ENCODE measurements around the gene CCDC141. TPM values are rescaled to one million over a fixed set of nuclear protein-coding genes. Genes with fewer than 3 reads are reported as not detected.
"Not testable (repeated sequence)": the region's sequence is repeated elsewhere in the genome, so short reads cannot be mapped to it uniquely, and the experiment has no call there.

CCDC141 gene
- total and polyA plus RNA-seq, 7 donors = under 0.01 to 8.6 (median 3.8) TPM; not detected in 1

- intact Hi-C loops (cut with DNase I) = no loop called here
- H3K4me1 ChIP-seq = peaks cover 0 to 7% (median 0%) of the 10 kb centered on the region in 4 donors
- TF ChIP-seq POLR2AphosphoS5 (IDR thresholded peaks at IDR 0.05) (no peak), CTCF (IDR thresholded peaks at IDR 0.05) (no peak), POLR2A (IDR thresholded peaks at IDR 0.05) (no peak), EP300 (IDR thresholded peaks at IDR 0.05) (no peak)
- H3K4me3 ChIP-seq = no peak overlapping the region
- H3K27me3 ChIP-seq = no peaks in the 10 kb centered on the region
- no peaks in the 10 kb centered on the region for H3K36me3 ChIP-seq
- no peak overlapping the region for H3K27ac ChIP-seq
- 80 to 89% methylated on average over 5 of the region's 5 CpGs for WGBS, 2 donors
- DNase-seq = no peak
- H3K9me3 ChIP-seq = no peaks in the 10 kb centered on the region
These were observed 7.8 kb upstream of the CCDC141 start for GRCh38 chr2:179057737-179058136.

- 84 to 91% methylated on average over 3 of the region's 3 CpGs for WGBS, 2 donors
- DNase-seq; H3K36me3 ChIP-seq; H3K4me3 ChIP-seq; H3K9me3 ChIP-seq; H3K4me1 ChIP-seq; H3K27ac ChIP-seq; intact Hi-C loops (cut with DNase I); H3K27me3 ChIP-seq: not testable (repeated sequence)
These were observed 3.6 kb upstream of the CCDC141 start for GRCh38 chr2:179053568-179053967.

GRCh38 chr2:179051250-179051649 lies 1.3 kb upstream of the CCDC141 start:
- H3K4me1 ChIP-seq = peaks cover 0 to 8% (median 2%) of the 10 kb centered on the region in 4 donors
- 79 to 88% methylated on average over 4 of the region's 4 CpGs for WGBS, 2 donors
- H3K27ac ChIP-seq = no peak overlapping the region
- H3K4me3 ChIP-seq = no peak overlapping the region
- H3K36me3 ChIP-seq = no peaks in the 10 kb centered on the region
- H3K9me3 ChIP-seq = no peaks in the 10 kb centered on the region
- intact Hi-C loops (cut with DNase I) = no loop called here
- no peaks in the 10 kb centered on the region for H3K27me3 ChIP-seq
- no peak for DNase-seq
- TF ChIP-seq POLR2AphosphoS5 (IDR thresholded peaks at IDR 0.05) (no peak), EP300 (IDR thresholded peaks at IDR 0.05) (no peak), POLR2A (IDR thresholded peaks at IDR 0.05) (no peak), CTCF (IDR thresholded peaks at IDR 0.05) (no peak)

GRCh38 chr2:179050755-179051154 lies 818 bp upstream of the CCDC141 start:
- no peak for DNase-seq
- Histone ChIP-seq H3K36me3 (no peaks in the 10 kb centered on the region), H3K27me3 (no peaks in the 10 kb centered on the region), H3K4me3 (no peak overlapping the region), H3K27ac (peak overlapping the region in 1 of 4 donors; percentile 14), H3K9me3 (no peaks in the 10 kb centered on the region), H3K4me1 (peaks cover 0 to 8% (median 2%) of the 10 kb centered on the region in 4 donors)
- TF ChIP-seq CTCF (IDR thresholded peaks at IDR 0.05) = no peak
- TF ChIP-seq POLR2AphosphoS5 (IDR thresholded peaks at IDR 0.05) = no peak
- no peak for TF ChIP-seq EP300 (IDR thresholded peaks at IDR 0.05)
- no peak for TF ChIP-seq POLR2A (IDR thresholded peaks at IDR 0.05)
- intact Hi-C loops (cut with DNase I) = no loop called here

GRCh38 chr2:179049203-179049545 lies 763 bp downstream of the CCDC141 start:
- DNase-seq = no peak
- intact Hi-C loops (cut with DNase I) = no loop called here
- Histone ChIP-seq H3K27ac (peak overlapping the region in 1 of 4 donors; percentile 14), H3K9me3 (no peaks in the 10 kb centered on the region), H3K27me3 (no peaks in the 10 kb centered on the region), H3K4me1 (peaks cover 0 to 8% (median 2%) of the 10 kb centered on the region in 4 donors), H3K4me3 (no peak overlapping the region), H3K36me3 (no peaks in the 10 kb centered on the region)
- TF ChIP-seq POLR2A (IDR thresholded peaks at IDR 0.05) = no peak
- 36 to 57% methylated on average over 4 of the region's 4 CpGs for WGBS, 2 donors

- DNase-seq = no peak
- no peaks in the 10 kb centered on the region for H3K9me3 ChIP-seq
- no peaks in the 10 kb centered on the region for H3K36me3 ChIP-seq
- intact Hi-C loops (cut with DNase I) = no loop called here
- peaks cover 0 to 8% (median 2%) of the 10 kb centered on the region in 4 donors for H3K4me1 ChIP-seq
- H3K4me3 ChIP-seq = no peak overlapping the region
- H3K27ac ChIP-seq = no peak overlapping the region
- WGBS, 2 donors = 80 to 93% methylated on average over 2 of the region's 2 CpGs
- TF ChIP-seq POLR2AphosphoS5 (IDR thresholded peaks at IDR 0.05) (no peak), POLR2A (IDR thresholded peaks at IDR 0.05) (no peak), CTCF (IDR thresholded peaks at IDR 0.05) (no peak), EP300 (IDR thresholded peaks at IDR 0.05) (no peak)
- H3K27me3 ChIP-seq = no peaks in the 10 kb centered on the region
These were observed 1.8 kb downstream of the CCDC141 start for GRCh38 chr2:179048099-179048498.

- intact Hi-C loops (cut with DNase I); H3K4me3 ChIP-seq; H3K27me3 ChIP-seq; DNase-seq; H3K9me3 ChIP-seq; H3K4me1 ChIP-seq; H3K27ac ChIP-seq; H3K36me3 ChIP-seq: not testable (repeated sequence)
- 0% methylated on average over 1 of the region's 1 CpG for WGBS, 2 donors
These were observed 4.3 kb downstream of the CCDC141 start for GRCh38 chr2:179045602-179046001.
